Epithelial cell of proximal tubule (primary cell): ENCODE results near the gene IARS1. TPM values are rescaled to one million over a fixed set of nuclear protein-coding genes. Genes with fewer than 3 reads are reported as not detected.

ENCODE experiments used
- DNase-seq: peaks from one replicate; pipeline ENCODE4 v3.0.0-alpha.2; 2011; ENCODE audit warnings: low read depth
- H3K4me3 ChIP-seq: 2 replicates; pipeline ENCODE4 v1.5.1; 2011; ENCODE audit warnings: low read depth, mild to moderate bottlenecking, low read length
- total RNA-seq: library from RNA; depleted of rRNA; stranded (reverse); fragments of >200 nt; gene quantifications from 2 replicates; pipeline ENCODE4 v1.2.3, GENCODE V29; 2015
- TF ChIP-seq, protein P1 (sequence below): conservative IDR thresholded peaks from 2 replicates; pipeline ENCODE4 v1.5.1; 2012; ENCODE audit warnings: low read depth, mild to moderate bottlenecking, low read length

Gene IARS1
- total RNA-seq, 1 donor from 2014 or later: 98.2 TPM

DNA sequence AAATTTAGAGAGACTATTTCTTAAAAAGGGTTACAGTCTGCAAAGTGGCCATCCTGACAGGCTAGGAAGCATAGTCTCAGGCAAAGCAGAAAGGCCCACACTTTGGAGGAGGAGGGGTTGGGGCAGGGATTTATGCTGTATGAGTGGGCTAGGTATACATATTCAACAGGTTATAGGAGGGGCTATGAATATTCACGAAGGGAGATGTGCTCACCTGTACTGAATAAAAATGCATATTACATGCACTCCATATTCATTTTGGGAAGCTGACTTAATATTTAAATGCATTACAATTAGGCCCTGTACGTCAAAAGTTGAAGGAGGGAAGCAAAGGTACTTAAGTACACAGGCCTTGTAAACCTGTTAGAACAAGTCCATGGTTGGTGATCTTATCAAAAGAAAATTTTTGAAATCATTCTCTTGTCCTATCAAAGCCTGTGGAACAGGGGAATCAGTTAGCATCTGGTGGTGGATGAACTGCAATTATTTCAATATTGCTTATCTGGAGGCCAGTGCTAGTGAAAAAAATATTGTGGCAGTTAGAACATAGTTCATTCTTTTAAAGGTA is 33.9 kb upstream of the IARS1 start:
- H3K4me3 ChIP-seq: no peak overlapping the region
- TF ChIP-seq, protein P1, sequence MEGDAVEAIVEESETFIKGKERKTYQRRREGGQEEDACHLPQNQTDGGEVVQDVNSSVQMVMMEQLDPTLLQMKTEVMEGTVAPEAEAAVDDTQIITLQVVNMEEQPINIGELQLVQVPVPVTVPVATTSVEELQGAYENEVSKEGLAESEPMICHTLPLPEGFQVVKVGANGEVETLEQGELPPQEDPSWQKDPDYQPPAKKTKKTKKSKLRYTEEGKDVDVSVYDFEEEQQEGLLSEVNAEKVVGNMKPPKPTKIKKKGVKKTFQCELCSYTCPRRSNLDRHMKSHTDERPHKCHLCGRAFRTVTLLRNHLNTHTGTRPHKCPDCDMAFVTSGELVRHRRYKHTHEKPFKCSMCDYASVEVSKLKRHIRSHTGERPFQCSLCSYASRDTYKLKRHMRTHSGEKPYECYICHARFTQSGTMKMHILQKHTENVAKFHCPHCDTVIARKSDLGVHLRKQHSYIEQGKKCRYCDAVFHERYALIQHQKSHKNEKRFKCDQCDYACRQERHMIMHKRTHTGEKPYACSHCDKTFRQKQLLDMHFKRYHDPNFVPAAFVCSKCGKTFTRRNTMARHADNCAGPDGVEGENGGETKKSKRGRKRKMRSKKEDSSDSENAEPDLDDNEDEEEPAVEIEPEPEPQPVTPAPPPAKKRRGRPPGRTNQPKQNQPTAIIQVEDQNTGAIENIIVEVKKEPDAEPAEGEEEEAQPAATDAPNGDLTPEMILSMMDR: no peak
- DNase-seq: no peak

GRCh38 chr9:92325991-92326500 is 32.5 kb upstream of the IARS1 start:
- DNase-seq: no peak
- TF ChIP-seq, protein P1: no peak
- peak overlapping the region; percentile 88 for H3K4me3 ChIP-seq

- DNase-seq: peak; percentile 79
- TF ChIP-seq, protein P1: no peak
- peak within 1 kb of the TSS; percentile 88 for H3K4me3 ChIP-seq
Observed at GRCh38 chr9:92325269-92325990, 31.9 kb upstream of the IARS1 start, which contains the start of the genes CENPP and NOL8. TSS of gene CENPP (plus strand) at chr9:92325953. TSS of gene NOL8 (minus strand) at chr9:92325350. CDS start at chr9:92324161, 1,189 bp downstream.

GRCh38 chr9:92324889-92325268 is 31.4 kb upstream of the IARS1 start:
- DNase-seq: peak; percentile 16
- peak overlapping the region; percentile 88 for H3K4me3 ChIP-seq
- TF ChIP-seq, protein P1: no peak

GRCh38 chr9:92324431-92324830 is 30.9 kb upstream of the IARS1 start:
- TF ChIP-seq, protein P1: no peak
- DNase-seq: no peak
- H3K4me3 ChIP-seq: peak overlapping the region; percentile 88

DNA sequence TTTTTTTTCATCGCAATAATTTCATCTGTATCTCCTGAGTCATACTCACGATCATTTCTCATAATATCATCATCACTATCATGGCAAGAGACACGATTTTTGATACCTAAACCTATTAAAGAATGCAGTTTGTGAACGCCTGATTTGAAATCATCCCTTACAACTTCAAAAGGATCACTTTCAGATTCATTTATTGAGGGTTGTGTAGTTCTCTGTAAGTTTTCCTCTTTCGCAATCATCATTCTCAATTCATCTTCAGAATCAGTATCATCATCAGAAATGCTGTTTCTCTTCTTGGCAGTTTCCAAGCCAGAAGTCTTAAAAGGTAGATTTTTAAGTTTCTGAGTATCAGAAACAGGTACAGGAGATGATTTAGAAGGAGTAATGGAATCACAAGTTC is 22.0 kb upstream of the IARS1 start:
- DNase-seq: no peak
- TF ChIP-seq, protein P1: no peak
- no peak overlapping the region for H3K4me3 ChIP-seq

- no peak for DNase-seq
- H3K4me3 ChIP-seq: no peak overlapping the region
- TF ChIP-seq, protein P1: no peak
Observed at GRCh38 chr9:92313624-92314012, 20.1 kb upstream of the IARS1 start.
